ENCODE data around the gene ZBTB14. TPM values are rescaled to one million over a fixed set of nuclear protein-coding genes. Genes with fewer than 3 reads are reported as not detected.

The ZBTB14 gene
- total RNA-seq, 1 experiment from 2014 or later = 15.5 TPM

DNA sequence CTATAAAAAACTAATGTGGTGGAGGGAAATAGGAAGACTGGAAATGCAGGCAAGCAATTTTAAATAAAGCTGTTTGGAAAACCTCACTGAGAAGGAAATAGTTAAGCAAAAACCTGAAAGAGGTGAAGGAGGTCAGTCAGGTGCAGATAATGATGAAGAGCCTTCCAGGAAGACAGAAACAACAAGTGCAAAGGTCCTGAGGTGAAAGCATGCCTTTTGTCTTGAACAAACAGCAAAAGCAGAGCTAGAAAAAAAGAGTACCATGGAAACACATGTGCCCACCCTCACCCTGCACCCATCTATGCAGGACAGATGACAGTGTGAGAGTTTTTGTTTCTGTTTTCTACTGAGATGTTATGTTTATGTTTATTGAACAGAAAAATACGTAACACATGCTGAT lies 8.1 kb upstream of the ZBTB14 start:
- no peak overlapping the region for H2BK12ac ChIP-seq (ENCODE audit: insufficient read length, low read depth, low read length)
- H2BK5ac ChIP-seq (ENCODE audit: insufficient read length, low read length) = no peak overlapping the region
- Mint-ChIP-seq H3K9me3 (no peaks in the 10 kb centered on the region), H3K27me3 (ENCODE audit: low read depth) (peaks cover 25% of the 10 kb centered on the region), H3K27ac (no peak overlapping the region), H3K4me1 (peaks cover under 1 to 1% of the 10 kb centered on the region in 2 experiments; a peak in 3 of 4 replicates), H3K4me3 (no peak overlapping the region), H3K36me3 (ENCODE audit: insufficient read depth in 1 of 3, low read depth in 3 of 3) (no peaks in the 10 kb centered on the region; a peak in 1 of 7 replicates)
- H2AK5ac ChIP-seq (ENCODE audit: insufficient read length, low read length) = no peak overlapping the region
- H4K20me1 ChIP-seq (ENCODE audit: control insufficient read depth, insufficient read depth, insufficient read length) = no peaks in the 10 kb centered on the region
- H4K8ac ChIP-seq (replicated peaks; ENCODE audit: insufficient read length, low read depth, low read length) = no peak overlapping the region
- H3K23ac ChIP-seq (ENCODE audit: insufficient read length, low read depth, low read length) = no peak overlapping the region
- no peaks in the 10 kb centered on the region for H3K79me1 ChIP-seq (ENCODE audit: insufficient read depth, low read depth, low read length, poor library complexity, severe bottlenecking)
- no peaks in the 10 kb centered on the region for H3K9me3 ChIP-seq (ENCODE audit: control insufficient read depth, low read depth, low read length)
- no peak overlapping the region for H3K14ac ChIP-seq (ENCODE audit: insufficient read depth, low read length)
- no peak overlapping the region for H2BK120ac ChIP-seq (ENCODE audit: low read depth, low read length, poor library complexity, severe bottlenecking)
- H3T11ph ChIP-seq (ENCODE audit: low read length) = no peak overlapping the region
- TF ChIP-seq, protein P1, sequence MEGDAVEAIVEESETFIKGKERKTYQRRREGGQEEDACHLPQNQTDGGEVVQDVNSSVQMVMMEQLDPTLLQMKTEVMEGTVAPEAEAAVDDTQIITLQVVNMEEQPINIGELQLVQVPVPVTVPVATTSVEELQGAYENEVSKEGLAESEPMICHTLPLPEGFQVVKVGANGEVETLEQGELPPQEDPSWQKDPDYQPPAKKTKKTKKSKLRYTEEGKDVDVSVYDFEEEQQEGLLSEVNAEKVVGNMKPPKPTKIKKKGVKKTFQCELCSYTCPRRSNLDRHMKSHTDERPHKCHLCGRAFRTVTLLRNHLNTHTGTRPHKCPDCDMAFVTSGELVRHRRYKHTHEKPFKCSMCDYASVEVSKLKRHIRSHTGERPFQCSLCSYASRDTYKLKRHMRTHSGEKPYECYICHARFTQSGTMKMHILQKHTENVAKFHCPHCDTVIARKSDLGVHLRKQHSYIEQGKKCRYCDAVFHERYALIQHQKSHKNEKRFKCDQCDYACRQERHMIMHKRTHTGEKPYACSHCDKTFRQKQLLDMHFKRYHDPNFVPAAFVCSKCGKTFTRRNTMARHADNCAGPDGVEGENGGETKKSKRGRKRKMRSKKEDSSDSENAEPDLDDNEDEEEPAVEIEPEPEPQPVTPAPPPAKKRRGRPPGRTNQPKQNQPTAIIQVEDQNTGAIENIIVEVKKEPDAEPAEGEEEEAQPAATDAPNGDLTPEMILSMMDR (conservative IDR thresholded peaks at IDR 0.05) = no peak
- no peak overlapping the region for H4K91ac ChIP-seq (ENCODE audit: insufficient read length, low read depth, low read length)
- no peaks in the 10 kb centered on the region for H3K79me2 ChIP-seq (ENCODE audit: insufficient read depth, low read length)
- no peak overlapping the region for H3K56ac ChIP-seq (ENCODE audit: insufficient read length, low read depth, low read length)
- no peak overlapping the region for H3K4ac ChIP-seq (ENCODE audit: low read depth, low read length)
- no peak overlapping the region for H4K5ac ChIP-seq (ENCODE audit: insufficient read length, low read depth, low read length)
- H2BK20ac ChIP-seq (ENCODE audit: low read depth, low read length, poor library complexity, severe bottlenecking) = no peak overlapping the region
- H3K27ac ChIP-seq (ENCODE audit: insufficient read length, low read depth, low read length) = no peak overlapping the region
- H2BK15ac ChIP-seq (ENCODE audit: low read depth, low read length) = no peak overlapping the region
- no peak for DNase-seq
- no peak overlapping the region for H3K4me2 ChIP-seq (ENCODE audit: insufficient read depth, insufficient read length, low read length)
- no peak overlapping the region for H3K18ac ChIP-seq (ENCODE audit: insufficient read length, low read depth, low read length)
- H2AFZ ChIP-seq (ENCODE audit: low read length) = no peak overlapping the region
- H3K23me2 ChIP-seq (ENCODE audit: insufficient read length, low read depth, low read length, poor library complexity, severe bottlenecking) = no peaks in the 10 kb centered on the region
- no CpG with 5 or more reads among the region's 1 CpG for WGBS (ENCODE audit: extremely low coverage, insufficient read length, low lambda C conversion rate)
- no peaks in the 10 kb centered on the region; the same call in 1 of the 2 replicates for H3K27me3 ChIP-seq (ENCODE audit: insufficient read depth, low read length)
- H3K4me1 ChIP-seq (ENCODE audit: insufficient read depth, low read length) = no peaks in the 10 kb centered on the region
- H3K9ac ChIP-seq (ENCODE audit: extremely low read depth, insufficient read length, low read length) = no peak overlapping the region
